ENCODE results near the gene SYNCRIP.

DNA sequence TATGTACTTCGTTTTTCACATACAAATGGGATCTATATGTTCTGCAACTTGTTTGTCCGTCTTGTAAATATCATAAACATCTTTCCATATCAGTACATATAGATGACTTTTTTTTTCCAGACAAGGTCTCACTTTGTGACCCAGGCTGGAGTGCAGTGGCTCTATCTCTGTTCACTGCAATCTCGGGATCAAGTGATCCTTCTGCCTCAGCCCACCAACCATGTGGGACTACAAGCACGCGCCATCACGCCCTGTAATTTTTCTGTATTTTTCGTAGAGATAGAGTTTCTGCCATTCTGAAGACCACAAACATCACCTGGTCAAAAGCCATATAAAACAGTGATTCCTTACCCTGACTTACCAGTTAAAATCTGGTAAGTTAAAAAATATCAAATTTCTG lies 37.7 kb upstream of the SYNCRIP start:
- TF ChIP-seq, protein P1, sequence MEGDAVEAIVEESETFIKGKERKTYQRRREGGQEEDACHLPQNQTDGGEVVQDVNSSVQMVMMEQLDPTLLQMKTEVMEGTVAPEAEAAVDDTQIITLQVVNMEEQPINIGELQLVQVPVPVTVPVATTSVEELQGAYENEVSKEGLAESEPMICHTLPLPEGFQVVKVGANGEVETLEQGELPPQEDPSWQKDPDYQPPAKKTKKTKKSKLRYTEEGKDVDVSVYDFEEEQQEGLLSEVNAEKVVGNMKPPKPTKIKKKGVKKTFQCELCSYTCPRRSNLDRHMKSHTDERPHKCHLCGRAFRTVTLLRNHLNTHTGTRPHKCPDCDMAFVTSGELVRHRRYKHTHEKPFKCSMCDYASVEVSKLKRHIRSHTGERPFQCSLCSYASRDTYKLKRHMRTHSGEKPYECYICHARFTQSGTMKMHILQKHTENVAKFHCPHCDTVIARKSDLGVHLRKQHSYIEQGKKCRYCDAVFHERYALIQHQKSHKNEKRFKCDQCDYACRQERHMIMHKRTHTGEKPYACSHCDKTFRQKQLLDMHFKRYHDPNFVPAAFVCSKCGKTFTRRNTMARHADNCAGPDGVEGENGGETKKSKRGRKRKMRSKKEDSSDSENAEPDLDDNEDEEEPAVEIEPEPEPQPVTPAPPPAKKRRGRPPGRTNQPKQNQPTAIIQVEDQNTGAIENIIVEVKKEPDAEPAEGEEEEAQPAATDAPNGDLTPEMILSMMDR (CRISPR knock-in tag; IDR thresholded peaks at IDR 0.05), result no peak
- no peak for TF ChIP-seq ZNF687 (CRISPR knock-in tag; IDR thresholded peaks at IDR 0.05)

Measured in HepG2 (cell line).